ENCODE results near the gene CTF1. TPM values are rescaled to one million over a fixed set of nuclear protein-coding genes. Genes with fewer than 3 reads are reported as not detected.
A peak's percentile ranks its signal among the peaks of the same experiment; 100 is the strongest.

The CTF1 gene
- total RNA-seq, 4 donors from 2014 or later = 2.6 to 7.5 (median 5.6) TPM

- Histone ChIP-seq H3K27me3 (no peaks in the 10 kb centered on the region), H3K27ac (peak overlapping the region in 2 of 3 donors; percentile 40 to 86), H3K36me3 (no peaks in the 10 kb centered on the region), H3K4me1 (peaks cover 5 to 11% of the 10 kb centered on the region in 2 donors), H3K4me3 (replicated peaks in 1 of 3) (no peak overlapping the region), H3K9me3 (no peaks in the 10 kb centered on the region)
- intact Hi-C loops (cut with DNase I) = loop anchor here (2.0 to 5.0 kb wide), 3 partner anchors 16 to 241 kb away; no protein-coding TSS in a partner anchor
- TF ChIP-seq CTCF (IDR thresholded peaks at IDR 0.05) (peak in 1 of 6 experiments; percentile 6), POLR2A (IDR thresholded peaks at IDR 0.05) (no peak)
- no peak for DNase-seq
- WGBS, 2 donors = 81 to 89% methylated on average over 4 of the region's 4 CpGs
These were observed 6.6 kb downstream of the CTF1 start for GRCh38 chr16:30903002-30903401.

- DNase-seq = no peak
- WGBS, 2 donors = 85 to 87% methylated on average over 4 of the region's 4 CpGs
- H3K36me3 ChIP-seq = no peaks in the 10 kb centered on the region
- H3K9me3 ChIP-seq = no peaks in the 10 kb centered on the region
- peaks cover 5 to 11% of the 10 kb centered on the region in 2 donors for H3K4me1 ChIP-seq
- intact Hi-C loops (cut with DNase I) = loop anchor here (2.0 to 5.0 kb wide), 3 partner anchors 15 to 241 kb away; no protein-coding TSS in a partner anchor
- peak overlapping the region; percentile 40 to 61 (median 44) for H3K27ac ChIP-seq
- H3K4me3 ChIP-seq (replicated peaks in 1 of 3) = no peak overlapping the region
- H3K27me3 ChIP-seq = no peaks in the 10 kb centered on the region
- TF ChIP-seq CTCF (IDR thresholded peaks at IDR 0.05) = no peak
- no peak for TF ChIP-seq POLR2A (IDR thresholded peaks at IDR 0.05)
These were observed 7.2 kb downstream of the CTF1 start for GRCh38 chr16:30903596-30903995.

GRCh38 chr16:30904114-30904780 is 7.8 kb downstream of the CTF1 start:
- H3K27ac ChIP-seq = peak overlapping the region; percentile 40 to 61 (median 44)
- no peak overlapping the region for H3K4me3 ChIP-seq (replicated peaks in 1 of 3)
- H3K27me3 ChIP-seq = no peaks in the 10 kb centered on the region
- peaks cover 5 to 11% of the 10 kb centered on the region in 2 donors for H3K4me1 ChIP-seq
- H3K36me3 ChIP-seq = no peaks in the 10 kb centered on the region
- intact Hi-C loops (cut with DNase I) = loop anchor here (5.0 kb wide), 1 partner anchor 242 kb away; no protein-coding TSS in a partner anchor
- 85 to 95% methylated on average over 9 to 12 of the region's 19 CpGs for WGBS, 2 donors
- no peak for DNase-seq
- TF ChIP-seq POLR2A (IDR thresholded peaks at IDR 0.05) (no peak), CTCF (IDR thresholded peaks at IDR 0.05) (no peak)
- H3K9me3 ChIP-seq = no peaks in the 10 kb centered on the region

- Histone ChIP-seq H3K4me1 (peaks cover 0 to 11% of the 10 kb centered on the region in 2 donors), H3K27ac (no peak overlapping the region), H3K27me3 (no peaks in the 10 kb centered on the region), H3K9me3 (no peaks in the 10 kb centered on the region), H3K36me3 (no peaks in the 10 kb centered on the region), H3K4me3 (replicated peaks in 1 of 3) (no peak overlapping the region)
- no peak for DNase-seq
- WGBS, 2 donors = 88 to 90% methylated on average over 2 to 4 of the region's 4 CpGs
- intact Hi-C loops (cut with DNase I) = no loop called here
- TF ChIP-seq CTCF (IDR thresholded peaks at IDR 0.05) (no peak), POLR2A (IDR thresholded peaks at IDR 0.05) (no peak)
These were observed 10.7 kb downstream of the CTF1 start for GRCh38 chr16:30907064-30907463.

GRCh38 chr16:30910427-30911029 is 14.1 kb downstream of the CTF1 start:
- no peak for DNase-seq
- Histone ChIP-seq H3K27me3 (no peaks in the 10 kb centered on the region), H3K4me3 (replicated peaks in 1 of 3) (no peak overlapping the region), H3K36me3 (no peaks in the 10 kb centered on the region), H3K9me3 (no peaks in the 10 kb centered on the region), H3K27ac (no peak overlapping the region), H3K4me1 (no peaks in the 10 kb centered on the region)
- TF ChIP-seq CTCF (IDR thresholded peaks at IDR 0.05) = no peak
- no peak for TF ChIP-seq POLR2A (IDR thresholded peaks at IDR 0.05)
- intact Hi-C loops (cut with DNase I) = no loop called here
- WGBS, 2 donors = 71 to 74% methylated on average over 14 to 17 of the region's 18 CpGs
